Gastroesophageal sphincter (tissue), 4 donors: ENCODE data around the gene SLC19A2. TPM values are rescaled to one million over a fixed set of nuclear protein-coding genes. Genes with fewer than 3 reads are reported as not detected.

Experiments
- ATAC-seq: fragments of 150-250 bp; one replicate; pipeline ENCODE4 v1.9.1; 2016; ENCODE audit warnings: mild to moderate bottlenecking, moderate library complexity
- H3K27ac ChIP-seq, 4 donors: fragments of 200-600 bp; sonication (generic) in 3 of 4; 1 replicate in 3 of 4; 2 replicates in 1 of 4; pipeline ENCODE4 v1.5.1; 2016 to 2019
- H3K27me3 ChIP-seq: fragments of 200-600 bp; sonication (generic); one replicate; pipeline ENCODE4 v1.5.1; 2019
- H3K36me3 ChIP-seq, 2 donors: fragments of 200-600 bp; sonication (generic); one replicate each; pipeline ENCODE4 v1.5.1; 2019; ENCODE audit warnings: control low read depth in 1 of 2
- H3K4me1 ChIP-seq, 3 donors: fragments of 200-600 bp; sonication (generic); 1 replicate in 2 of 3; 2 replicates in 1 of 3; pipeline ENCODE4 v1.5.1; 2016 to 2019; ENCODE audit warnings: control low read depth in 2 of 3
- H3K4me3 ChIP-seq, 2 donors: fragments of 200-600 bp; sonication (generic); one replicate each; pipeline ENCODE4 v1.5.1; 2019; ENCODE audit warnings: mild to moderate bottlenecking in 1 of 2, moderate library complexity in 1 of 2
- H3K9me3 ChIP-seq, 3 donors: fragments of 200-600 bp; sonication (generic); one replicate each; pipeline ENCODE4 v1.5.1; 2017 to 2019; ENCODE audit warnings: control low read depth in 2 of 3
- CTCF ChIP-seq, 4 experiments: fragments of 200-600 bp in 2 of 4; fragments of 450-650 bp in 2 of 4; sonication (generic) in 1 of 4; IDR thresholded peaks; one replicate each; pipeline ENCODE4 v1.5.1; 2017 to 2019; ENCODE audit warnings: antibody characterized with exemption in 4 of 4, mild to moderate bottlenecking in 2 of 4, moderate library complexity in 2 of 4
- EP300 ChIP-seq: sonication (generic); formaldehyde crosslinking; IDR thresholded peaks from one replicate; pipeline ENCODE4 v1.6.1; 2017; ENCODE audit warnings: antibody characterized with exemption, mild to moderate bottlenecking
- POLR2A ChIP-seq, 2 donors: fragments of 450-650 bp; IDR thresholded peaks; one replicate each; pipeline ENCODE4 v1.6.1; 2017; ENCODE audit warnings: antibody characterized with exemption in 2 of 2, mild to moderate bottlenecking in 2 of 2, moderate library complexity in 1 of 2
- POLR2AphosphoS5 ChIP-seq: sonication (generic); formaldehyde crosslinking; IDR thresholded peaks from one replicate; pipeline ENCODE4 v1.6.1; 2017; ENCODE audit warnings: antibody characterized with exemption
- WGBS, 2 donors: methylation state at CpG; one replicate each; pipeline ENCODE4 v1.1.5; 2018; ENCODE audit warnings: low coverage in 1 of 2; 5-methylcytosine and 5-hydroxymethylcytosine counted together
- total RNA-seq, 4 donors: library from RNA; depleted of rRNA; stranded (reverse); fragments of >200 nt; gene quantifications; one replicate each; pipeline ENCODE4 v1.1.0, GENCODE V29; 2016

Gene SLC19A2
- total RNA-seq, 4 donors from 2014 or later: 17.6 to 47.7 (median 25.9) TPM

- Histone ChIP-seq H3K36me3 (peaks cover 0 to 48% of the 10 kb centered on the region in 2 donors), H3K27ac (no peak overlapping the region), H3K27me3 (no peaks in the 10 kb centered on the region), H3K9me3 (no peaks in the 10 kb centered on the region), H3K4me1 (no peaks in the 10 kb centered on the region), H3K4me3 (no peak overlapping the region)
- 75 to 83% methylated on average over 7 to 8 of the region's 8 CpGs for WGBS, 2 donors
- TF ChIP-seq CTCF (IDR thresholded peaks at IDR 0.05) (peak; percentile 28 to 54 (median 42)), EP300 (no peak), POLR2AphosphoS5 (no peak)
- no peak for ATAC-seq
Observed at GRCh38 chr1:169466259-169467230, 19.2 kb downstream of the SLC19A2 start.

GRCh38 chr1:169465281-169465680 is 20.5 kb downstream of the SLC19A2 start:
- Histone ChIP-seq H3K27me3 (peaks cover 4% of the 10 kb centered on the region), H3K36me3 (peaks cover 0 to 48% of the 10 kb centered on the region in 2 donors), H3K27ac (no peak overlapping the region), H3K9me3 (no peaks in the 10 kb centered on the region), H3K4me3 (no peak overlapping the region), H3K4me1 (peaks cover 0 to 4% (median 0%) of the 10 kb centered on the region in 3 donors)
- no peak for TF ChIP-seq POLR2AphosphoS5
- no peak for TF ChIP-seq CTCF (IDR thresholded peaks at IDR 0.05)
- no peak for TF ChIP-seq POLR2A (IDR thresholded peaks at IDR 0.05)
- TF ChIP-seq EP300: no peak
- ATAC-seq: no peak

- H3K4me1 ChIP-seq: peaks cover 0 to 8% (median 0%) of the 10 kb centered on the region in 3 donors
- TF ChIP-seq POLR2A (IDR thresholded peaks at IDR 0.05) (no peak), POLR2AphosphoS5 (no peak), CTCF (IDR thresholded peaks at IDR 0.05) (no peak), EP300 (no peak)
- 83 to 100% methylated on average over 1 to 2 of the region's 5 CpGs for WGBS, 2 donors
- no peak for ATAC-seq
- peaks cover 0 to 22% of the 10 kb centered on the region in 2 donors for H3K36me3 ChIP-seq
- peaks cover 15% of the 10 kb centered on the region for H3K27me3 ChIP-seq
- H3K4me3 ChIP-seq: no peak overlapping the region
- H3K9me3 ChIP-seq: peaks cover 0 to 5% (median 2%) of the 10 kb centered on the region in 3 donors
- no peak overlapping the region for H3K27ac ChIP-seq
Observed at GRCh38 chr1:169462385-169462784, 23.4 kb downstream of the SLC19A2 start.

GRCh38 chr1:169461390-169462000 is 24.2 kb downstream of the SLC19A2 start:
- Histone ChIP-seq H3K36me3 (peaks cover 0 to 13% of the 10 kb centered on the region in 2 donors), H3K9me3 (peaks cover 0 to 14% (median 3%) of the 10 kb centered on the region in 3 donors), H3K4me1 (peaks cover 0 to 8% (median 0%) of the 10 kb centered on the region in 3 donors), H3K4me3 (no peak overlapping the region), H3K27ac (no peak overlapping the region), H3K27me3 (peaks cover 15% of the 10 kb centered on the region)
- WGBS, 2 donors: 80 to 88% methylated on average over 4 of the region's 4 CpGs
- no peak for TF ChIP-seq POLR2A (IDR thresholded peaks at IDR 0.05)
- no peak for TF ChIP-seq POLR2AphosphoS5
- no peak for TF ChIP-seq CTCF (IDR thresholded peaks at IDR 0.05)
- no peak for TF ChIP-seq EP300
- no peak for ATAC-seq
